CD8-positive, alpha-beta memory T cell (primary cell): ENCODE measurements around the gene BOK. TPM values are rescaled to one million over a fixed set of nuclear protein-coding genes. Genes with fewer than 3 reads are reported as not detected.

Experiments
- CTCF ChIA-PET: fragments of 350-600 bp; sonication (Branson Sonifier 250); formaldehyde crosslinking; loops from one replicate; lab custom pipeline; 2021; ENCODE audit warnings: antibody characterized with exemption; lab: Charles Lee
- POLR2A ChIA-PET: fragments of 350-600 bp; sonication (Branson Sonifier 250); formaldehyde crosslinking; loops from one replicate; lab custom pipeline; 2021; ENCODE audit warnings: antibody characterized with exemption; lab: Charles Lee
- DNase-seq, 5 donors: peaks; one replicate each; pipeline versions ENCODE4 v3.0.0 to v3.0.0-alpha.2; 2020 to 2022; ENCODE audit warnings: mixed read lengths in 1 of 5
- H3K27ac ChIP-seq: one replicate; pipeline ENCODE4 v1.7.0; 2013; ENCODE audit warnings: low read depth, mild to moderate bottlenecking, low read length, moderate library complexity
- H3K27me3 ChIP-seq: 2 replicates; pipeline ENCODE4 v1.7.0; 2013; ENCODE audit warnings: low read length, mild to moderate bottlenecking; ENCODE audit not compliant: insufficient read depth, poor library complexity, severe bottlenecking
- H3K36me3 ChIP-seq: 2 replicates; pipeline ENCODE4 v1.7.0; 2013; ENCODE audit warnings: mild to moderate bottlenecking, low read length, moderate library complexity; ENCODE audit not compliant: insufficient read depth
- H3K4me1 ChIP-seq: 2 replicates; pipeline ENCODE4 v1.7.0; 2013; ENCODE audit warnings: mild to moderate bottlenecking, low read length, moderate library complexity; ENCODE audit not compliant: insufficient read depth
- H3K4me3 ChIP-seq: 2 replicates; pipeline ENCODE4 v1.7.0; 2013; ENCODE audit warnings: mild to moderate bottlenecking, low read length
- H3K9me3 ChIP-seq: 2 replicates; pipeline ENCODE4 v1.7.0; 2013; ENCODE audit warnings: mild to moderate bottlenecking, low read length
- H3K27ac Mint-ChIP-seq, 8 donors: one replicate each; pipeline ENCODE4 v1.8.0; 2020 to 2021; ENCODE audit warnings: mixed read lengths in 8 of 8, mild to moderate bottlenecking in 6 of 8, inconsistent platforms in 3 of 8, moderate library complexity in 3 of 8
- H3K27me3 Mint-ChIP-seq, 2 donors: one replicate each; pipeline ENCODE4 v1.8.0; 2020 to 2021; ENCODE audit warnings: mixed read lengths in 2 of 2, mild to moderate bottlenecking in 1 of 2, moderate library complexity in 1 of 2
- H3K36me3 Mint-ChIP-seq, 3 donors: one replicate each; pipeline ENCODE4 v1.8.0; 2020 to 2021; ENCODE audit warnings: mixed read lengths in 3 of 3, inconsistent platforms in 1 of 3, mild to moderate bottlenecking in 1 of 3
- H3K4me1 Mint-ChIP-seq, 3 donors: one replicate each; pipeline ENCODE4 v1.8.0; 2020 to 2021; ENCODE audit warnings: mixed read lengths in 3 of 3, inconsistent platforms in 1 of 3, mild to moderate bottlenecking in 1 of 3
- H3K4me3 Mint-ChIP-seq, 7 donors: one replicate each; pipeline ENCODE4 v1.8.0; 2020 to 2021; ENCODE audit warnings: mixed read lengths in 7 of 7, mild to moderate bottlenecking in 6 of 7, moderate library complexity in 4 of 7, inconsistent platforms in 2 of 7
- H3K9me3 Mint-ChIP-seq, 5 donors: one replicate each; pipeline ENCODE4 v1.8.0; 2020 to 2022; ENCODE audit warnings: mixed read lengths in 5 of 5, mild to moderate bottlenecking in 3 of 5, moderate library complexity in 2 of 5, inconsistent platforms in 1 of 5
- polyA plus RNA-seq: library from polyadenylated mRNA; unstranded; fragments of 300-500 nt; fragmentation: Illumina TruSeq; gene quantifications from one replicate; pipeline ENCODE4 v1.2.3, GENCODE V29; 2021
- total RNA-seq, 2 experiments: library from RNA; stranded (reverse); gene quantifications; one replicate each; pipeline ENCODE4 v1.2.3, GENCODE V29; 2021

The BOK gene
- total and polyA plus RNA-seq, 3 experiments from 2014 or later, result not detected

- no peak overlapping the region for H3K27ac ChIP-seq
- Mint-ChIP-seq H3K9me3 (no peaks in the 10 kb centered on the region), H3K4me3 (no peak overlapping the region), H3K4me1 (peaks cover 0 to 5% (median 3%) of the 10 kb centered on the region in 3 donors), H3K27ac (no peak overlapping the region), H3K27me3 (peaks cover 19 to 23% of the 10 kb centered on the region in 2 donors), H3K36me3 (peaks cover 0 to 6% (median 0%) of the 10 kb centered on the region in 3 donors)
- H3K4me3 ChIP-seq, result no peak overlapping the region
- peaks cover 12% of the 10 kb centered on the region for H3K27me3 ChIP-seq
- CTCF ChIA-PET, result no interaction called here
- H3K4me1 ChIP-seq, result no peaks in the 10 kb centered on the region
- no peaks in the 10 kb centered on the region for H3K9me3 ChIP-seq
- DNase-seq, result no peak
- POLR2A ChIA-PET, result no interaction called here
- no peaks in the 10 kb centered on the region for H3K36me3 ChIP-seq
Measured at GRCh38 chr2:241541564-241542277, 16.8 kb upstream of the BOK start.

DNA sequence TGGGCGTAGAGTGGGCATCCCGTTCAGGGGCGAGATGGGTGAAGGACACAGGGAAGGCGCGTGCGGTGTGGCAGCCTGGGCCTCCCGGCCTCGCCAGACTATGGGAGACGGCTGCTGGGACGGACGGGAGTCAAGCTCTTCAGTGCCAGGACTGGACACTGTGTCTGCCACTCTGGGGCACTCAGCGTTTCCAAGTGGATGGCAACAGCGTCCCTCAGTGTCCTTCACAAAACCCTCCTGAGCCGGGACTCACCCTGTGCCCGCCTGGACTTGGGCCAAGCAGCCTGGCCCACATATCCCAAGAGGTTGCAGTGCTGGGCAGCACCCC is 16.3 kb upstream of the BOK start:
- H3K27me3 ChIP-seq, result peaks cover 12% of the 10 kb centered on the region
- no peak overlapping the region for H3K27ac Mint-ChIP-seq
- H3K27ac ChIP-seq, result no peak overlapping the region
- no peak overlapping the region for H3K4me3 ChIP-seq
- H3K36me3 Mint-ChIP-seq, result peaks cover 0 to 6% (median 0%) of the 10 kb centered on the region in 3 donors
- POLR2A ChIA-PET, result no interaction called here
- H3K4me1 Mint-ChIP-seq, result peaks cover 0 to 5% (median 3%) of the 10 kb centered on the region in 3 donors
- no peaks in the 10 kb centered on the region for H3K9me3 Mint-ChIP-seq
- peak overlapping the region in 1 of 7 donors; percentile 23 for H3K4me3 Mint-ChIP-seq
- no peaks in the 10 kb centered on the region for H3K36me3 ChIP-seq
- CTCF ChIA-PET, result no interaction called here
- H3K9me3 ChIP-seq, result no peaks in the 10 kb centered on the region
- H3K27me3 Mint-ChIP-seq, result peaks cover 22 to 23% of the 10 kb centered on the region in 2 donors
- H3K4me1 ChIP-seq, result no peaks in the 10 kb centered on the region
- peak in 1 of 5 donors; percentile 26 for DNase-seq

GRCh38 chr2:241545106-241545505 is 13.4 kb upstream of the BOK start:
- Mint-ChIP-seq H3K4me1 (peaks cover 0 to 5% (median 3%) of the 10 kb centered on the region in 3 donors), H3K36me3 (no peaks in the 10 kb centered on the region), H3K27me3 (peaks cover 24 to 25% of the 10 kb centered on the region in 2 donors), H3K27ac (no peak overlapping the region), H3K4me3 (no peak overlapping the region), H3K9me3 (no peaks in the 10 kb centered on the region)
- POLR2A ChIA-PET, result no interaction called here
- no peaks in the 10 kb centered on the region for H3K4me1 ChIP-seq
- H3K4me3 ChIP-seq, result no peak overlapping the region
- no peak overlapping the region for H3K27ac ChIP-seq
- H3K27me3 ChIP-seq, result peaks cover 12% of the 10 kb centered on the region
- no peaks in the 10 kb centered on the region for H3K9me3 ChIP-seq
- no peaks in the 10 kb centered on the region for H3K36me3 ChIP-seq
- DNase-seq, result no peak
- CTCF ChIA-PET, result no interaction called here

DNA sequence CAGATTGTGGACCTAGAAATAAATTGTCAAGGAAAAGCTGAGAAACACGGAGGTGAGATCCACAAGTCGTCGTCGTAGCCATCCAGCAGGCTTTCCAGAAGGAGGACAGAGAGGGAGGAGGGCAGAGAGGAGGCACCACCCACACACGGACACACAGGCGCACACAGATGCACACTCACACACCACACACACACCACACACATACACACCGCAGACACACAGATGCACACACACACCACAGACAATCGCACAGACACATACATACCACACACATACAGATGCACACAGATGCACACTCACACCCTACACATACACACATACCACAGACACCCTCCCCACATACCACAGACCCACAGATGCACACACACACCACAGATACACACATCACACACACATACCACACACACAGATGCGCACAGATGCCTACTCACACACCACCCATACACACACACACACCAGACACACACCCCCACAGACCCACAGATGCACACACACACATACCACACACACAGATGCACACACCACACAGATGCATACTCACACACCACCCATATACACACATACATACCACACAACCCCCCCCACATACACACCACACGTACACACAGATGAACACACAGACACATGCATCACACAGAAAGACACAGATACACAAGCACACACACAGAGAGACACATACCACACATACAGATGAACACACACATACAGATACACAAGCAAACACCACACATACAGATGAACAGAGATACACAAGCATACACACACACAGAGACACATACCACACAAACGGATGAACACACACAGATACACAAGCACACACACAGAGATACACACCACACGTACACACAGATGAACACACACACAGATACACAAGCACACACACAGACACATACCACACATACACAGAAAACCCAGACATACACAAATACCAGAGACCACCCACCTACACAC is 12.7 kb upstream of the BOK start:
- H3K27me3 Mint-ChIP-seq, result peaks cover 19 to 21% of the 10 kb centered on the region in 2 donors
- H3K9me3 Mint-ChIP-seq, result no peaks in the 10 kb centered on the region
- no peak for DNase-seq
- no peaks in the 10 kb centered on the region for H3K9me3 ChIP-seq
- no peaks in the 10 kb centered on the region for H3K36me3 ChIP-seq
- H3K27me3 ChIP-seq, result peaks cover 7% of the 10 kb centered on the region
- no peaks in the 10 kb centered on the region for H3K36me3 Mint-ChIP-seq
- no peaks in the 10 kb centered on the region for H3K4me1 ChIP-seq
- H3K27ac Mint-ChIP-seq, result no peak overlapping the region
- no peak overlapping the region for H3K4me3 Mint-ChIP-seq
- H3K4me3 ChIP-seq, result no peak overlapping the region
- H3K4me1 Mint-ChIP-seq, result peaks cover 0 to under 1% (median 0%) of the 10 kb centered on the region in 3 donors
- H3K27ac ChIP-seq, result no peak overlapping the region
- ChIA-PET CTCF (no interaction called here), POLR2A (no interaction called here)

DNA sequence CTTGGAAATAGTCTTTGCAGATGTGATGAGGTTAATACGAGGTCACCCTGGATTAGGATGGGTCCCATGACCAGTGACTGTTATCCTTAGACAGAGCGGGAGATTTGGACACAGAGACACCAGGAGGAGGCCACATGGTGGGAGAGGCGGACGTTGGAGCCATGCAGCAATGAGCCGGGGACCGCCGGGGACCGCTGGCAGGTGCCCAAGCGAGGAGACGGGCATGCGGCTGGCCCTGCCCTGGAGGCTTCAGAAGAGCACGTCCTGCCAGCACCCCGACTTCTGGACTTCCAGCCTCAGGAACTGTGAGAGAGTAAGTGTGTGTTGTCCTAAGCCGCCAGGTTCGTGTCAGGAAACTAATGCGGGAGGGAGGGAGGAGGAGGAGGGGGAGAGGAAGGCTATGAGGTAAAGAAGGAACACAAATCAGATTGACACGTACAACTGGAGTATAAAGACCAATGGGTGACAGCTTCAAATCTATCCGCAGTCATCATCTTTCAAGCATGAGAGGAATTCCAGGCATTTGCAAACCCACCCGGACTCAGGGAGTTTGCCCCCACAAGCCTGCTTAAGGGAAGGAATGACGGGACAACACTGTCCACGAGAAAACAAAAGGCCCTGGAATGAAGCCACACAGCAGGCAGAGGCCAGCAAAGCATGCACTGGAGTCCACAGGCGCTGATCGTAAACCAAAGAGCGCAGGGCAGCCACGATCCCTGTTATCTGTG is 11.6 kb upstream of the BOK start:
- H3K27me3 Mint-ChIP-seq, result peaks cover 19 to 26% of the 10 kb centered on the region in 2 donors
- peaks cover 6% of the 10 kb centered on the region for H3K27me3 ChIP-seq
- no peaks in the 10 kb centered on the region for H3K4me1 ChIP-seq
- no peaks in the 10 kb centered on the region for H3K36me3 Mint-ChIP-seq
- H3K27ac ChIP-seq, result no peak overlapping the region
- CTCF ChIA-PET, result interaction anchor here (1.5 kb wide), 1 partner anchor 9 kb away, joined by 3 read pairs; no protein-coding TSS in a partner anchor
- no peak overlapping the region for H3K4me3 ChIP-seq
- no peak overlapping the region for H3K4me3 Mint-ChIP-seq
- no peaks in the 10 kb centered on the region for H3K4me1 Mint-ChIP-seq
- H3K9me3 ChIP-seq, result no peaks in the 10 kb centered on the region
- POLR2A ChIA-PET, result no interaction called here
- H3K27ac Mint-ChIP-seq, result no peak overlapping the region
- DNase-seq, result no peak
- no peaks in the 10 kb centered on the region for H3K36me3 ChIP-seq
- no peaks in the 10 kb centered on the region for H3K9me3 Mint-ChIP-seq

DNA sequence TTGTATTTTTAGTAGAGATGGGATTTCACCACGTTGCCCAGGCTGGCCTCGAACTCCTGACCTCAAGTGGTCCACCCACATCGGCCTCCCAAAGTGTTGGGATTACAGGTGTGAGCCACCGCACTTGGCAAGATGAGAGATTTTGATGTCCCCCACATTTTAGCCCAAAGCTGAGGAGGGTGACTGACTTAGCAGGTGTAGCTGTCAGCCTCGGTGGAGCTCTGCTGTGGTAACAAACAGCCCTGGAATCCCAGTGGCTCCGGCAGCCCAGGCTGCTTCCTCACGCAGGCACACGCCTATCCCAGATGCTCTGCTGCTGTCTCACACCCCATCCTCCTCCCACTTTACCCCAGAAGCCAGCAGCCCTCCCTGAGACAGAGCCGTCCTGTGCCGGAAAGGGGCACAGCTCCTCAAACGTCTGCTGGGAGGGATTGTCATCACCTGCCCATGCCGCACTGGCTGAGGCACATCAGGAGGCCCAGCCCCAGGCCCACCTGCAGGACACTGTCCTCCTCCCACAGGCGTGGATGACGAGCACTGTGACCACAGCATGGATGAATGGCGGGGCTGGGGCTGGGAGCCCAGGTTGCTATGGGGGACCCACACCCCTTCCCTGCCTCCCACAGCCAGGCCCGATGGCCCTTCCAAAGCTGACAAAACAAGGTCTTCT is 10.6 kb upstream of the BOK start:
- Mint-ChIP-seq H3K4me1 (no peaks in the 10 kb centered on the region), H3K27me3 (peaks cover 18 to 30% of the 10 kb centered on the region in 2 donors), H3K36me3 (no peaks in the 10 kb centered on the region), H3K4me3 (no peak overlapping the region), H3K27ac (no peak overlapping the region), H3K9me3 (no peaks in the 10 kb centered on the region)
- POLR2A ChIA-PET, result no interaction called here
- no peaks in the 10 kb centered on the region for H3K36me3 ChIP-seq
- CTCF ChIA-PET, result interaction anchor here (1.5 kb wide), 1 partner anchor 8 kb away, joined by 3 read pairs; no protein-coding TSS in a partner anchor
- no peaks in the 10 kb centered on the region for H3K4me1 ChIP-seq
- DNase-seq, result no peak
- H3K9me3 ChIP-seq, result no peaks in the 10 kb centered on the region
- peaks cover 6% of the 10 kb centered on the region for H3K27me3 ChIP-seq
- H3K4me3 ChIP-seq, result no peak overlapping the region
- no peak overlapping the region for H3K27ac ChIP-seq

DNA sequence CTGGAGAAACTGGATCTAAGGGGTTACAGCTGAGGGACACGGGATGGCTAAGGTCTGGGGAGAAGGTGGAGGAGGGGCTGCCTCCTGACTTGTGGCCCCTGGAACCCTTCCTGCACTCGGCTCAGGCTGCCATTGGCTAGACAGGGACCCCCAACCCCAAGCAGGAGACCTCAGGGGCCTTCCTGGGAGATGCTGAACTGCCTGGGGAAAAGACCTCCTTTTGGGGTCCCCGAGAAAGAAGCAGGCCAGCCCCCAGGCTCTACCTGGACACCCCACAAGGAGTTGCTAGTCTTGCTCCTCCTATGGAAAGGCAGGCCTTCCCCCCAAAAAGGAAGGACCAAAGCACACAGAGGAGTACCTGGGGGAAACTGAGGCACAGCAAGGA is 10.1 kb upstream of the BOK start:
- Mint-ChIP-seq H3K27ac (no peak overlapping the region), H3K9me3 (no peaks in the 10 kb centered on the region), H3K4me3 (no peak overlapping the region), H3K27me3 (peaks cover 17 to 28% of the 10 kb centered on the region in 2 donors), H3K4me1 (no peaks in the 10 kb centered on the region), H3K36me3 (no peaks in the 10 kb centered on the region)
- Histone ChIP-seq H3K9me3 (no peaks in the 10 kb centered on the region), H3K27ac (no peak overlapping the region), H3K4me1 (no peaks in the 10 kb centered on the region), H3K4me3 (no peak overlapping the region), H3K27me3 (peaks cover 6% of the 10 kb centered on the region), H3K36me3 (no peaks in the 10 kb centered on the region)
- ChIA-PET POLR2A (no interaction called here), CTCF (interaction anchor here (1.5 kb wide), 1 partner anchor 8 kb away, joined by 3 read pairs; no protein-coding TSS in a partner anchor)
- DNase-seq, result no peak
